ENCODE data around the gene MED12L. TPM values are rescaled to one million over a fixed set of nuclear protein-coding genes. Genes with fewer than 3 reads are reported as not detected.

Gene MED12L
- total RNA-seq, 4 donors from 2014 or later: 0.12 to 0.77 (median 0.21) TPM

DNA sequence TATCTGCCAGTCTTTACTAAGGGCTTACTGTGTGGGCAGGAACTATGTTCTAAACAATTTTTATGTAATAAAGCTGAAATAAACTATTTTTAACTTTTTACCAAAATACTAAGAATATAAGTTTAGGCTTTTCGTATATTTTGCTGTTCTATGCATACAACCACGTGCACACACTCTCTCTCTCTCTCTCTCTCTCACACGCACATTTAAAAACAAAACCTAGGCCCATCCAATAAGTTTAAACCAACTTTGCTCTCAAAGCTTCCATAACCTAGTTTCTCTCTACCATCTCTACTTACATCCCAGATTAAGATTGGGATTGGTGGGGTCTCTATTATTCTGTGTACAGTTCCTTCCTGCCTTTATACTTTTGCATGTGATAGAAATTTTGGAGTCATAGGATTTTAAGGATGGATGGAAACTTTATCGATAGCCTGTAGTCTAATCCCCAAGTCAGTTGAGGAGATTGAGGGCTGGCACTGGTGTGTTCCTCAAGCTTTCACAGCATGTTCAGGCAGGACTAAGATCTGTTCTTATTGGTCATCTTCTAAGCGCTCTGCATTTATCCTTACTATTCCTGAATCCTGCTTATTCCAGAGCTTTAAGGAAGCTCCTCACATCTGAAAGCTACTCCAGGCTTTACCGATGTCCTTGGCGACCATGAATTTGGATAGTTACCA is 115.7 kb downstream of the MED12L start:
- Histone ChIP-seq H3K27me3 (no peaks in the 10 kb centered on the region), H3K36me3 (no peaks in the 10 kb centered on the region), H3K4me3 (no peak overlapping the region), H3K27ac (no peak overlapping the region), H3K4me1 (no peaks in the 10 kb centered on the region), H3K9me3 (no peaks in the 10 kb centered on the region)
- 85 to 93% methylated on average over 7 of the region's 7 CpGs for WGBS, 2 donors (ENCODE audit: low coverage in 1 of 2)
- no peak for ATAC-seq
- TF ChIP-seq POLR2A (IDR thresholded peaks at IDR 0.05) (no peak), EP300 (IDR thresholded peaks at IDR 0.05) (no peak), POLR2AphosphoS5 (IDR thresholded peaks at IDR 0.05) (no peak)
- TF ChIP-seq, protein P1, sequence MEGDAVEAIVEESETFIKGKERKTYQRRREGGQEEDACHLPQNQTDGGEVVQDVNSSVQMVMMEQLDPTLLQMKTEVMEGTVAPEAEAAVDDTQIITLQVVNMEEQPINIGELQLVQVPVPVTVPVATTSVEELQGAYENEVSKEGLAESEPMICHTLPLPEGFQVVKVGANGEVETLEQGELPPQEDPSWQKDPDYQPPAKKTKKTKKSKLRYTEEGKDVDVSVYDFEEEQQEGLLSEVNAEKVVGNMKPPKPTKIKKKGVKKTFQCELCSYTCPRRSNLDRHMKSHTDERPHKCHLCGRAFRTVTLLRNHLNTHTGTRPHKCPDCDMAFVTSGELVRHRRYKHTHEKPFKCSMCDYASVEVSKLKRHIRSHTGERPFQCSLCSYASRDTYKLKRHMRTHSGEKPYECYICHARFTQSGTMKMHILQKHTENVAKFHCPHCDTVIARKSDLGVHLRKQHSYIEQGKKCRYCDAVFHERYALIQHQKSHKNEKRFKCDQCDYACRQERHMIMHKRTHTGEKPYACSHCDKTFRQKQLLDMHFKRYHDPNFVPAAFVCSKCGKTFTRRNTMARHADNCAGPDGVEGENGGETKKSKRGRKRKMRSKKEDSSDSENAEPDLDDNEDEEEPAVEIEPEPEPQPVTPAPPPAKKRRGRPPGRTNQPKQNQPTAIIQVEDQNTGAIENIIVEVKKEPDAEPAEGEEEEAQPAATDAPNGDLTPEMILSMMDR (IDR thresholded peaks at IDR 0.05): no peak

DNA sequence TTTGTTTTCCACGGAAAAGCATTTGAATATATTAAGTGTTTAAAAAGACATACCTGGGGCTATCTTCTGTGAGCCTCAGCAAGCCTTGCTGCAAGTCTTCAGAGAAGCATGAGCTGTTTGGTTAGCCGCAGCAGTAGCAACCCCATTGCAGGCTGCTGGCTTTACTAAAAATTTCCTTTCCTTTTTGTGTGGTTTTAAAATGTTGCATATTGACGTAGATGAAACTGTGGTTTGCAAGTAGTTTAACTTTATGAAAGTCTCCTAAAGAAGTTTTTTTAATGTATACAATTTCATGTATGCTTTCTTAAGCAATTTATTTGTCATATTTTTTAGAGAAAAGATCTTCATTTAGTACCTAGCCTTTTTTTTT is 117.6 kb downstream of the MED12L start, which contains the start of gene GPR171:
Gene GPR171 (minus strand): TSS at position 166 of the 370 bp plus-strand sequence. CDS start 3,830 bp downstream, outside the sequence.
- 88 to 99% methylated on average over 3 of the region's 3 CpGs for WGBS, 2 donors (ENCODE audit: low coverage in 1 of 2)

DNA sequence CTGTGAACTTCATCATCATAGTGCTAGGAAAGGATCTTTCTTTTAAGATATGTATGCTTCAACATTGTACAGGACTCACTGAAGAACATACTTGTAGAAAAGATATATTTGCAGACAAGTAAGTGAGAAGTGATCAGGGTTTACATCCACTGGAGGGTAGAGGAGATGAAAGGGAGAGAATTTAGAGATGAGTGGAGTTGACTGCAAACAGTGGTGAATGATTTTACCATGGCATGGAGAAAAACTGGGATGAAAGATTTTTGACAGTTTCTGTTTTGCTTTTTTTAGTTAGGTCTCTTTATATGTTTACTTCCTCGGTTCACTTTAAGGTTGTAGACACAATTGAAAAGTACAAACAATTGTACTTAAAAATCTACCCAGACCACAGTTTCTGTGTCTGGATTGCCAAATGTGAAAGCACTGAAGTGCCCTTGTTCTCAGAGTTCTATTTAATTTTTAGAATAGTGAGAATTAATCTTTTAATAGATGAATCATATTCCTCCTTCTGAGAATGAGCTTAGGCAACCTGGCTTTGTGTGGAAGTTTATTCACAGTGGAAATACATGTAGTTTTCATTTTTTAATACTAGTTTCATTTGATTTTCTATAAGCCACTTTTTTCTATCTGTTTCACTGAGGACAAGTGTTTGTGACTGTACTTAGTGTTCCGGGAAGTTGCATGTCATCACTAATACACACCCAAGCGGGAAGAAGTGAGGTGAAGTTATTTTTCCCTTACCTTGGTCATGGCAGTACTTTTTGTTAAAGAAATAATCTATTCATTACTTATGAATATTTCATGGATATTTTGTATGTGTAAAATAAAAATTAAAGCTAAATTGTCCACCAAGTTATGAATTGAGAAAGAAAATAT is 119.3 kb downstream of the MED12L start:
- 74 to 82% methylated on average over 3 of the region's 3 CpGs for WGBS, 2 donors (ENCODE audit: low coverage in 1 of 2)
- Histone ChIP-seq H3K36me3 (no peaks in the 10 kb centered on the region), H3K27me3 (no peaks in the 10 kb centered on the region), H3K27ac (no peak overlapping the region), H3K9me3 (no peaks in the 10 kb centered on the region), H3K4me1 (no peaks in the 10 kb centered on the region), H3K4me3 (no peak overlapping the region)
- TF ChIP-seq, protein P1 (IDR thresholded peaks at IDR 0.05): no peak
- TF ChIP-seq POLR2A (IDR thresholded peaks at IDR 0.05): no peak
- no peak for TF ChIP-seq EP300 (IDR thresholded peaks at IDR 0.05)
- TF ChIP-seq POLR2AphosphoS5 (IDR thresholded peaks at IDR 0.05): no peak
- no peak for ATAC-seq

More for the DNA sequence above, 117.6 kb downstream of the MED12L start, which contains the start of gene GPR171:
- ATAC-seq: no peak
- Histone ChIP-seq H3K36me3 (no peaks in the 10 kb centered on the region), H3K9me3 (no peaks in the 10 kb centered on the region), H3K4me3 (no peak within 1 kb of the TSS), H3K27me3 (no peaks in the 10 kb centered on the region), H3K27ac (no peak within 1 kb of the TSS), H3K4me1 (no peaks in the 10 kb centered on the region)
- TF ChIP-seq EP300 (IDR thresholded peaks at IDR 0.05) (no peak), POLR2AphosphoS5 (IDR thresholded peaks at IDR 0.05) (no peak), POLR2A (IDR thresholded peaks at IDR 0.05) (no peak)
- TF ChIP-seq, protein P1 (IDR thresholded peaks at IDR 0.05): no peak

DNA sequence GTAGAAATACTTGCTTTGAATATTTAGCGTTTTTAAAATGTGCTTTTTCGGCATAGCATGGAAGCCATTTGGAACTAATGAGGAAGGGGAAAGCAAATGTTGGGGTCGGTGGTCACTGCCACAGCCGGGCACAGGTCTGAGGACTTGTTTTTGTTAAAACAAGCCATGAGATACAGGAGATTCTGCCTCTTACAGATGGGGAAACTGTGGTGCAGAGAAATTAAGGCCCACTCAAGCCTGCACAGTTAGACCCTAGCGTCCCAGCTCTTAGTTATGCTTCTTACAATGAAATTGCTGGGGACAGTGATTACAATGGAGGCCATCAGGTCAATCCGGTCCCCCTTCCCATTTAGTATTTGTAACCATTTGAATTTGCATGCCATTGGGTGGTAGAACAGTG is 120.0 kb downstream of the MED12L start:
- Histone ChIP-seq H3K27ac (no peak overlapping the region), H3K9me3 (no peaks in the 10 kb centered on the region), H3K36me3 (no peaks in the 10 kb centered on the region), H3K27me3 (no peaks in the 10 kb centered on the region), H3K4me3 (no peak overlapping the region), H3K4me1 (no peaks in the 10 kb centered on the region)
- ATAC-seq: no peak
- TF ChIP-seq POLR2AphosphoS5 (IDR thresholded peaks at IDR 0.05): no peak
- TF ChIP-seq, protein P1 (IDR thresholded peaks at IDR 0.05): no peak
- WGBS, 2 donors (ENCODE audit: low coverage in 1 of 2): 90 to 98% methylated on average over 5 of the region's 6 CpGs

Measured in gastroesophageal sphincter (tissue), 4 donors.